Upper lobe of left lung (tissue), 4 donors: ENCODE measurements around the gene SERPINE3.

Source experiments
- CTCF ChIP-seq, 6 experiments: fragments of 450-650 bp in 4 of 6; fragments of 200-600 bp in 2 of 6; sonication (generic) in 2 of 6; IDR thresholded peaks; one replicate each; pipeline ENCODE4 v1.5.1; 2016 to 2019; ENCODE audit warnings: antibody characterized with exemption in 6 of 6
- EP300 ChIP-seq, 4 donors: sonication (generic); formaldehyde crosslinking; IDR thresholded peaks; one replicate each; pipeline ENCODE4 v1.5.1; 2017; ENCODE audit warnings: antibody characterized with exemption in 4 of 4, control low read depth in 2 of 4
- POLR2A ChIP-seq, 4 donors: fragments of 450-650 bp; IDR thresholded peaks; one replicate each; pipeline ENCODE4 v1.5.1; 2016 to 2017; ENCODE audit warnings: antibody characterized with exemption in 4 of 4, mild to moderate bottlenecking in 2 of 4
- POLR2AphosphoS5 ChIP-seq, 2 donors: sonication (generic); formaldehyde crosslinking; IDR thresholded peaks; one replicate each; pipeline ENCODE4 v1.5.1; 2017; ENCODE audit warnings: antibody characterized with exemption in 2 of 2

GRCh38 chr13:51373451-51373850 lies 34.0 kb downstream of the SERPINE3 start:
- TF ChIP-seq CTCF (IDR thresholded peaks at IDR 0.05) (no peak), POLR2AphosphoS5 (IDR thresholded peaks at IDR 0.05) (no peak), POLR2A (IDR thresholded peaks at IDR 0.05) (no peak), EP300 (IDR thresholded peaks at IDR 0.05) (no peak)
